Stimulated activated naive CD4-positive, alpha-beta T cell (primary cell): Measurements from ENCODE around the gene PCNX3.
"Not testable (repeated sequence)": the region's sequence is repeated elsewhere in the genome, so short reads cannot be mapped to it uniquely, and the experiment has no call there.

ENCODE experiments used
- DNase-seq, 6 experiments: peaks; one replicate each; lab custom pipeline; 2025; lab: John Stamatoyannopoulos, UW

The PCNX3 gene

DNA sequence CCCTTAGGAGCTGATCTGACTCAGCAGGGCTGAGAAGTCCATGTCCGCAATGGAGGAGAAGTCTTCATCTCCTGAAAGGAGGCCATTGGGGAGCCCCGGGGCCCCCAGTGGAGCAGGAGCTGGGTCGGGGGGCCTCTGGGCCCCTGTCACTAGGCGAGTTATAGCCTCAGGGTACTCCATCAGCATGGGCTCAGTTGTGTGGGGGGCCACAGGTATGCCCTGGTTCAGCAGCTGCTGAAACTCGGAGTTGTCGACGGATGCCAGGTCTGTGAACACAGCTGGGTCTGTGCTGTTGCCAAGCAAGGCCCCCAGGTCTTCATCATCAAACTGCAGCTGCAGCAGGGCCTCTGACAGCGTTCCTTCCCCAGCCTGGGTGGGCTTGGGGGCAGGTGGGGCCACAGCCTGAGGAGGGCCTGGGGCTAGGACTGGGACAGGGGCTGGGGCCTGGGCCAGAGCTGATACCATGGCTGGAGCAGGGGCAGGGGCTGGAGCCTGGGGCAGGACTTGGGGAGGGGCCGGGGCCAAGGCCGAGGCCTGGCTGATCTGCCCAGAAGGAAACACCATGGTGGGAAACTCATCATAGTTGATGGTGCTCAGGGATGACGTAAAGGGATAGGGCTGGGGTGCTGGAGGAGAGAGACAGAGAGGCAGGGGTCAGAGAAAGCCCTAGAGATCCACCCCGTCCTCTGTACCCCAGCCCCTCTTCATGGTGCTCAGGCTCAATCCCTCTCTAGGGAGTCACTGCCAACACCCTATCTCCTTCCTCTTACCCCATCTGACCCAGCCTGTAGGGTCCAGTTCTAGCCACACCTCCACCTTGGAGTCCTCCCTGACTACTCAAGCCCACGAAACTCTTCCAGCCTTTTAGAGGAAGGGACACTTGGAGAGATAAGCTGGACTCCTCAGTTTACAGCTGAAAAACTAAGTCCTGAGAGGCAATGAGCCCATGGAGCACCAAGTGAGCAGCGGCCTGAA is 39.1 kb downstream of the PCNX3 start:
- DNase-seq: no peak

DNA sequence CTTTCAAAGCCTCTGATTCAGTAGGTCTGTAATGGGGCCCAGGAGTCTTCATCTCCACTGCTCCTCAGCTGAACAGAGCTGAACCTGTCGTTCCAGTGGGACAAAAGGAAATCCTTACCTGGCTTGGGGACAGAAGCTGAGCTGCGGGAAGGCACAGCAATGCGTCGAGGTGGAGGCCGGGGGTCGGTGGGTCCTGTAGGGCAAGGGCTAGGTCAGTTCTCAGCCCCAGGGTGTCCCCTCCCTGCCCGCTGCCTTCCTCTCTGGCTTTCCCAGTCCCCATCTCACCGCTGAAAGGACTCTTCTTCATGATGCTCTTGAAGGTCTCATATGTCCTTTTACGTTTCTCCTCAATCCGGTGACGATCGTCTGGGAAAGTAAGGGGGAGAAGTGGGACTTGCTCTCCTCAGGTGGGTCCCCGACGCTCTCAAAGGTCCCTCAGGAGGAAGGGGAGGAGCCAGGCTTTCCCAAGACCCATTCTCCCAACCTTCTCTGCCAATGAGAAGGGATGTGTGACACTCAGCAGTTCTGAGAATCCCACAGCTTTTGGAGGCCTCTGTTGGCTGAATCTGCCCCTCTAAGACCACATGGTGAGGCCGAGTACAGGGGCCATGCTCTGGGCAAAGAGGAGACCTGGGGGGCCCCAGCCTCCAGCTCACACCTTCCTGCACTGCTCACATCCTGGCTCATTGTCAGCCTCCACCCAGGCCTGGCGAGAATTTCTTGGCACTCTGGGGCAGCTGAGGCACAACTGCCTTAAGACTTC is 40.2 kb downstream of the PCNX3 start:
- DNase-seq: no peak

- DNase-seq: no peak
Measured at GRCh38 chr11:65657426-65657825, 41.9 kb downstream of the PCNX3 start.

DNA sequence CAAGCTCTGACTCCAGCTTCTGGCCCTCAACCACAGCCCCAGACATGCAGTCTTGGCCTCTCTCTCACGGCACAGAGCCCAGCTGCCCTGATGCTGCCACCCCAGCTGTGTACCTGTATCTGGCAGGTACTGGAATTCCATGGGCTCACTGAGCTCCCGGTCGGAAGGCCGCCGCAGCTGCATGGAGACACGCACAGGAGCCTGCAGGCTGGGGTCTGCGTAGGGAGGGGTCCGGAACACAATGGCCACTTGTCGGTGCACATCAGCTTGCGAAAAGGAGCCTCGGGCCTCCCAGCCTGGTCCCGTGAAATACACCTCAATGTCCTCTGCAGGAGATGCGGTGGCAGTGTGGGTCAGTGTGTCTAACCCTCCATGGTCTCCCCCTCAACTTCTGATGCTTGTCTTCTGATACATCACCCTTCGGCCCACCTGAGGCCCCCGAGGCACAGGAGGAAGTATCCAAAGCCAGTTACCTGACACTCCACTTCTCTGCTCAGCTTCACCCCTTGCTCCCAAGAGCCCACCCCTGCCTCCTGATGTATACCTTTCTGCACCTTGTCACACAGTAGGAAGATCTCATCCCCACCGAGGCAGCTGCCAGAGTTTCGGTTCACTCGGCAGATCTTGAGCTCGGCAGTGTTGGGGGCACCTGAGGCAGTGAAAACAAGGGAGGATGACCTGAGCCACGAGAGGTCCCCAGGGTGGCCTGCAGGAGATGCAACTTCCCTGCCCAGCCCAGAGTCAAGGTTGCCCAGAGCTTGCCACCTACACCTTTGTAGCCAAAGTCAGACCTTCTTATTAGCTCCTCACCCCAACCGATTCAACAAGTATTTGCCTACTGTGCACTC is 42.8 kb downstream of the PCNX3 start:
- DNase-seq: no peak

GRCh38 chr11:65660038-65660437 is 44.5 kb downstream of the PCNX3 start:
- no peak for DNase-seq

- DNase-seq: not testable (repeated sequence)
Measured at GRCh38 chr11:65660908-65661307, 45.3 kb downstream of the PCNX3 start.

GRCh38 chr11:65661599-65662246 is 46.1 kb downstream of the PCNX3 start:
- no peak for DNase-seq

- DNase-seq: no peak
Measured at GRCh38 chr11:65662247-65662798, 46.7 kb downstream of the PCNX3 start.

DNA sequence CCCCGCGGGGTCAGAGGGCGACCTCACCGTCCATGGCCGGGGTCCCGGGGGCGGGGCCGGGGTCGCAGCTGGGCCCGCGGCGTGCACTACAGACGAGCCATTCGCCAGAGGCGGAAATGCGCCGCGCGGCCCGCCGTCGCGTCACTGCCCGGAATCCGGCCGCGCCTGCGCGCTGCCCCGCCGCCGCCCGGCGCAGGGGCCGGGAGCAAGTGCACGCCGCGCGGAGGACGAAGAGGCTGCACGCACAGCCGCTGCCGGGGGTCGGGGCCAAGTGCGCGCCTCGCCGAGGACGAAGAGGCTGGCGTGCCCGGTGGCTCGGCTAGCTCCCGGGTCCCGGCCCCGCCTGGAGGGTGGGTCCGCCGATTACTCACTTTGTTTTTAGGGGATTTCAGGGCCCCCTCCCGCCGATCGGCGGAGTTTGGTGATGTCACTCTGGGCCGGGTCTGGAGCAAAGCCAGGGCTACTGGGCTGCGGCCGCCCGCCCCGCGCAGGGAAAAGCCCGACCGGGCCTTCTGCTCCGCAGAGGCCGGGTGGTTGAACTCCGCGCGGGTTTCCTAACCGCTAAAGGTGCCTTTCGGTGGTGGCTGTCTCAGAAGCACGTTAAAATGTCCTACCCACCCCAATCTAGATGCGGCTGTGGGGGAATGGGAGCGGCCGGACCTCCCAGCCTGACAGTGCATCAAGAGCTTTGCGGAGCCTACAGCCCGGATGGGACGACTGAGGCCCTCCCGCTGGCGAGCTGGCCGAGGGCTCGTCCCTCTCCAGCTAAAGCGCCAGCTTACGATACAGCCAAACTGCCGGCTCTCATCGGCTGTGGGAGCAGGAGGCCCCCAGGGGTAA is 47.4 kb downstream of the PCNX3 start, which contains the start of gene RELA:
TSS of gene RELA (minus strand) at position 118 of the 840 bp plus-strand sequence. CDS start at position 34, 84 bp downstream.
- peak; percentile 78 to 87 (median 84) for DNase-seq

- DNase-seq: peak in 4 of 6 experiments; percentile 33 to 65 (median 40)
Measured at GRCh38 chr11:65663639-65664200, 48.1 kb downstream of the PCNX3 start.

GRCh38 chr11:65672180-65672860 is 56.7 kb downstream of the PCNX3 start:
- DNase-seq: no peak

DNA sequence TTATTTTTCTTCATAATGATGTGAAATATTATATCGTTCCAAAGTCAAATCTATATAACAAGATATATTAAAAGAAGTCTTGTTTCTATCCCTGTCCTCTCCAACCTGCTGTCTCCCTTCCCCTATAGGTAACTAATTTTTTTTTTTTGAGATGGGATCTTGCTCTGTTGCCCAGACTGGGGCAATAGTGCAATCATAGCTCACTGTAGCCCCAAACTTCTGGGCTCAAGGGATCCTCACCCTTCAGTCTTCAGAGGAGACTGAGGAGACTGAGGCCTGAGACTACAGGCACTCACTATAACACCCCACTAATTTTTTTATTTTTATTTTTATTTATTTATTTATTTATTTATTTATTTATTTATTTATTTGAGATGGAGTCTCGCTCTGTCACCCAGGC is 57.4 kb downstream of the PCNX3 start:
- DNase-seq: no peak

DNA sequence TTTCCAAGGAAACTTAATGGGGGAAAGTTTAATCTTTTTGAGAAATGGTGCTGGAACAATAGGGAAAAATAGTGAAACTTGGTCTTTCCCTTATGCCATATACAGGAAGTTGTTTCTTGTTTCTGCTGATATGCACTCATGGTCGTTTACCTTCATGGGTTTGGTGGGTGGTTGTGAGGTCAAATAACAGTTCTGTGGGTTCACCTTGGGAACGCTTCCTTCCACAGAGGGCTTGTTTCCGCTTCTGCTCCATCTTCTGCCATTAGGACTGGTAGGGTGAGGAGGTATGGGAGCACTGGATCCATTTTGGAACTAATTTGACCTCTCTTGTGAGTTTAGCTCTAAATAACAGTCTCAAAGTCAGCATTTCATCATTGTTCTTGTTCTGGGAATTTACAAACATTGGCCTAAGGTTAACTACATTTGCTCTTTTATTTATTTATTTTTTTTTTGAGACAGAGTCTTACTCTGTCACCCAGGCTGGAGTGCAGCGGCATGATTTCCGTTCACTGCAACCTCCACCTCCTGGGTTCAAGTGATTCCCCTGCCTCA is 64.7 kb downstream of the PCNX3 start:
- no peak for DNase-seq

DNA sequence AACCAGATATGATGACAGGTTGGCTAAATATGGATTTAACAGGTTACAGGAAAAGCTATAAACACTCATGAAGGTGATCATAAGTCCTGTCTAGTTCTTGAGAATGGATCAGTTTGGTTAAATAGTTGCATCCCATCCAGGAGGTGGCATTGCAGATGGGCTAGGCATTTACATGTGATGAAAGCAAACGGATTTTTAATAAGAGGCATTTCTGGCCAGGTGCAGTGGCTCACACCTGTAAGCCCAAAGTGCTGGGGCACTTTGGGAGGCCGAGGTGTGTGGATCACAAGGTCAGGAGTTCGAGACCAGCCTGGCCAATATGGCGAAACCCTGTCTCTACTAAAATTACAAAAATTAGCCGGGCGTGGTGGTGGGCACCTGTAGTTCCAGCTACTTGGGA is 67.9 kb downstream of the PCNX3 start:
- not testable (repeated sequence) for DNase-seq

- no peak for DNase-seq
Measured at GRCh38 chr11:65685981-65686380, 70.4 kb downstream of the PCNX3 start.
